GM12873 (cell line): ENCODE measurements around the gene FOXO3.

Source experiments
- CTCF ChIP-seq: IDR thresholded peaks from 2 replicates; pipeline ENCODE4 v1.5.1; 2012; ENCODE audit warnings: low read depth, mild to moderate bottlenecking, moderate library complexity, low read length, control low read depth; ENCODE audit not compliant: insufficient read depth; ENCODE audit errors: missing control alignments

Gene FOXO3

GRCh38 chr6:108588586-108588985 is 27.9 kb downstream of the FOXO3 start:
- no peak for TF ChIP-seq CTCF

GRCh38 chr6:108589244-108589791 is 28.6 kb downstream of the FOXO3 start:
- no peak for TF ChIP-seq CTCF

- no peak for TF ChIP-seq CTCF
Measured at GRCh38 chr6:108591040-108591816, 30.5 kb downstream of the FOXO3 start.

- no peak for TF ChIP-seq CTCF
Measured at GRCh38 chr6:108592371-108593337, 31.9 kb downstream of the FOXO3 start.

- TF ChIP-seq CTCF = no peak
Measured at GRCh38 chr6:108594151-108594550, 33.4 kb downstream of the FOXO3 start.

- no peak for TF ChIP-seq CTCF
Measured at GRCh38 chr6:108594640-108595039, 33.9 kb downstream of the FOXO3 start.

- TF ChIP-seq CTCF = no peak
Measured at GRCh38 chr6:108596956-108597355, 36.2 kb downstream of the FOXO3 start.
